GM23248 (cell line): ENCODE results near the gene CAB39. TPM values are rescaled to one million over a fixed set of nuclear protein-coding genes. Genes with fewer than 3 reads are reported as not detected.

Experiments used
- DNase-seq: peaks from one replicate; pipeline ENCODE4 v3.0.0-alpha.2; 2015
- H2AFZ ChIP-seq: fragments of 200-600 bp; sonication (generic); 2 replicates; pipeline ENCODE4 v1.6.1; 2016; ENCODE audit warnings: antibody characterized with exemption
- H3F3A ChIP-seq: fragments of 200-600 bp; sonication (generic); 2 replicates; pipeline ENCODE4 v1.6.1; 2016; ENCODE audit warnings: mild to moderate bottlenecking, antibody characterized with exemption, mixed run types; ENCODE audit not compliant: insufficient read depth
- H3K27ac ChIP-seq: fragments of 200-600 bp; sonication (generic); 2 replicates; pipeline ENCODE4 v1.5.1; 2016; ENCODE audit warnings: mild to moderate bottlenecking
- H3K27me3 ChIP-seq: fragments of 200-600 bp; sonication (generic); replicated peaks from 2 replicates; pipeline ENCODE4 v1.6.1; 2016; ENCODE audit warnings: mild to moderate bottlenecking; ENCODE audit not compliant: insufficient read depth
- H3K36me3 ChIP-seq: fragments of 200-600 bp; sonication (generic); 2 replicates; pipeline ENCODE4 v1.6.1; 2016; ENCODE audit warnings: low read depth, mild to moderate bottlenecking
- H3K4me1 ChIP-seq: fragments of 200-600 bp; sonication (generic); 2 replicates; pipeline ENCODE4 v1.6.1; 2016; ENCODE audit warnings: mild to moderate bottlenecking; ENCODE audit not compliant: insufficient read depth
- H3K4me2 ChIP-seq: fragments of 200-600 bp; sonication (generic); one replicate; pipeline ENCODE4 v1.6.1; 2016; ENCODE audit warnings: mild to moderate bottlenecking; ENCODE audit not compliant: unreplicated experiment
- H3K4me3 ChIP-seq: fragments of 200-600 bp; sonication (generic); 2 replicates; pipeline ENCODE4 v1.5.1; 2016; ENCODE audit warnings: mild to moderate bottlenecking
- H3K79me2 ChIP-seq: fragments of 200-600 bp; sonication (generic); 2 replicates; pipeline ENCODE4 v1.6.1; 2016; ENCODE audit warnings: mild to moderate bottlenecking; ENCODE audit not compliant: insufficient read depth
- H3K9ac ChIP-seq: fragments of 200-600 bp; sonication (generic); 2 replicates; pipeline ENCODE4 v1.6.1; 2016; ENCODE audit warnings: mild to moderate bottlenecking
- H3K9me2 ChIP-seq: fragments of 200-600 bp; sonication (generic); 2 replicates; pipeline ENCODE4 v1.6.1; 2016; ENCODE audit warnings: mixed run types, mild to moderate bottlenecking, moderate library complexity; ENCODE audit not compliant: insufficient read depth
- H3K9me3 ChIP-seq: fragments of 200-600 bp; sonication (generic); one replicate; pipeline ENCODE4 v1.6.1; 2017; ENCODE audit warnings: low read depth
- H4K20me1 ChIP-seq: fragments of 200-600 bp; sonication (generic); 2 replicates; pipeline ENCODE4 v1.6.0; 2016; ENCODE audit not compliant: insufficient read depth
- EZH2 ChIP-seq: fragments of 200-600 bp; sonication (generic); IDR thresholded peaks from 2 replicates; pipeline ENCODE4 v1.6.1; 2018; ENCODE audit warnings: antibody characterized with exemption, mild to moderate bottlenecking; ENCODE audit not compliant: insufficient read depth, poor library complexity, severe bottlenecking
- EZH2phosphoT487 ChIP-seq: fragments of 200-600 bp; sonication (generic); IDR thresholded peaks from 2 replicates; pipeline ENCODE4 v1.6.1; 2018; ENCODE audit warnings: antibody characterized with exemption, moderate library complexity, mild to moderate bottlenecking, low read depth; ENCODE audit not compliant: insufficient read depth
- WGBS, 2 experiments: methylation state at CpG; one replicate each; pipeline ENCODE4 v1.1.6; 2015 to 2017; ENCODE audit warnings: low lambda C conversion rate in 2 of 2, low coverage in 1 of 2; ENCODE audit errors: missing lambda C conversion rate in 2 of 2; 5-methylcytosine and 5-hydroxymethylcytosine counted together
- in situ Hi-C: fragments of 300-500 bp; cut with MboI; formaldehyde crosslinking; loops from 2 replicates; pipeline ENCODE4 v1.15.0; 2020
- polyA plus RNA-seq: library from polyadenylated mRNA; unstranded; fragments of >200 nt; fragmentation: Nextera tagmentation; extraction: Ambion mirVana; gene quantifications from 2 replicates; pipeline ENCODE4 v1.2.1, GENCODE V29; 2016
- total RNA-seq: library from RNA; depleted of rRNA; stranded (reverse); fragments of >200 nt; shearing (Covaris generic); gene quantifications from 2 replicates; pipeline ENCODE4 v1.2.3, GENCODE V29; 2014

CAB39 gene
- total and polyA plus RNA-seq, 2 experiments from 2014 or later, result 22.7 to 52.1 TPM

GRCh38 chr2:230674966-230675672 is 37.5 kb upstream of the CAB39 start:
- Histone ChIP-seq H3K9ac (no peak overlapping the region), H3F3A (peaks cover 11% of the 10 kb centered on the region; the same call in 1 of the 2 replicates), H2AFZ (no peak overlapping the region), H3K9me3 (no peaks in the 10 kb centered on the region), H3K4me1 (peaks cover 7% of the 10 kb centered on the region; the same call in 1 of the 2 replicates), H3K9me2 (no peaks in the 10 kb centered on the region), H4K20me1 (no peaks in the 10 kb centered on the region), H3K79me2 (no peaks in the 10 kb centered on the region), H3K36me3 (no peaks in the 10 kb centered on the region), H3K27me3 (0 out of 2 replicates have a peak, but pooled peaks cover 9% of the 10 kb centered on the region), H3K27ac (no peak overlapping the region), H3K4me2 (no peak overlapping the region), H3K4me3 (no peak overlapping the region)
- in situ Hi-C loops, result no loop called here
- WGBS, 2 experiments, result 53 to 73% methylated on average over 5 of the region's 5 CpGs
- TF ChIP-seq EZH2phosphoT487 (no peak), EZH2 (no peak)
- DNase-seq, result no peak

- no peak for DNase-seq
- WGBS, 2 experiments, result 75 to 77% methylated on average over 4 of the region's 4 CpGs
Observed at GRCh38 chr2:230676546-230676945, 36.1 kb upstream of the CAB39 start.

GRCh38 chr2:230677201-230677946 is 35.3 kb upstream of the CAB39 start:
- Histone ChIP-seq H3K9ac (no peak overlapping the region), H2AFZ (no peak overlapping the region), H3K79me2 (no peaks in the 10 kb centered on the region), H3K36me3 (no peaks in the 10 kb centered on the region), H4K20me1 (no peaks in the 10 kb centered on the region), H3K9me2 (no peaks in the 10 kb centered on the region), H3F3A (no peaks in the 10 kb centered on the region), H3K27ac (no peak overlapping the region), H3K4me3 (no peak overlapping the region), H3K9me3 (no peaks in the 10 kb centered on the region), H3K4me1 (peaks cover 7% of the 10 kb centered on the region; the same call in 1 of the 2 replicates), H3K27me3 (0 out of 2 replicates have a peak, but pooled peaks cover 9% of the 10 kb centered on the region), H3K4me2 (no peak overlapping the region)
- TF ChIP-seq EZH2phosphoT487 (no peak), EZH2 (no peak)
- in situ Hi-C loops, result no loop called here
- 56 to 61% methylated on average over 3 to 5 of the region's 5 CpGs for WGBS, 2 experiments
- DNase-seq, result peak; percentile 69

More at GRCh38 chr2:230676546-230676945, 36.1 kb upstream of the CAB39 start:
- Histone ChIP-seq H3K27ac (no peak overlapping the region), H3K9me3 (no peaks in the 10 kb centered on the region), H3K36me3 (no peaks in the 10 kb centered on the region), H3K4me2 (no peak overlapping the region), H4K20me1 (no peaks in the 10 kb centered on the region), H3F3A (0 out of 2 replicates have a peak, but pooled peaks cover 2% of the 10 kb centered on the region), H3K27me3 (0 out of 2 replicates have a peak, but pooled peaks cover 9% of the 10 kb centered on the region), H3K4me1 (peaks cover 7% of the 10 kb centered on the region; the same call in 1 of the 2 replicates), H2AFZ (no peak overlapping the region), H3K4me3 (no peak overlapping the region), H3K9ac (no peak overlapping the region), H3K79me2 (no peaks in the 10 kb centered on the region), H3K9me2 (no peaks in the 10 kb centered on the region)
- in situ Hi-C loops, result no loop called here
- TF ChIP-seq EZH2 (no peak), EZH2phosphoT487 (no peak)

- H3F3A ChIP-seq, result no peaks in the 10 kb centered on the region
- H3K4me3 ChIP-seq, result no peak overlapping the region
- no peak overlapping the region for H3K4me2 ChIP-seq
- H3K27me3 ChIP-seq, result 0 out of 2 replicates have a peak, but pooled peaks cover 2% of the 10 kb centered on the region
- no peak for TF ChIP-seq EZH2phosphoT487
- TF ChIP-seq EZH2, result no peak
- no peak overlapping the region for H3K9ac ChIP-seq
- H3K79me2 ChIP-seq, result no peaks in the 10 kb centered on the region
- no peak overlapping the region for H3K27ac ChIP-seq
- H3K36me3 ChIP-seq, result no peaks in the 10 kb centered on the region
- 88 to 93% methylated on average over 1 of the region's 1 CpG for WGBS, 2 experiments
- no peak overlapping the region for H2AFZ ChIP-seq
- H3K9me3 ChIP-seq, result no peaks in the 10 kb centered on the region
- H3K9me2 ChIP-seq, result no peaks in the 10 kb centered on the region
- H3K4me1 ChIP-seq, result peaks cover 7% of the 10 kb centered on the region; the same call in 1 of the 2 replicates
- in situ Hi-C loops, result no loop called here
- no peaks in the 10 kb centered on the region for H4K20me1 ChIP-seq
- no peak for DNase-seq
Observed at GRCh38 chr2:230678018-230678417, 34.6 kb upstream of the CAB39 start.
